Posterior cingulate gyrus (tissue), 11 donors: ENCODE data around the gene PLCB3.

ENCODE experiments used
- DNase-seq, 10 donors: peaks; one replicate each; pipeline versions ENCODE4 v3.0.0 to v3.0.0-alpha.2; 2020 to 2021; ENCODE audit warnings: mixed read lengths in 3 of 10
- intact Hi-C: fragments of 100-400 bp; cut with DNase I; formaldehyde crosslinking; loops from one replicate; pipeline ENCODE4 v1.15.1; 2023

The PLCB3 gene

GRCh38 chr11:64261556-64262080 lies 10.3 kb downstream of the PLCB3 start:
- DNase-seq = no peak
- intact Hi-C loops = no loop called here

- DNase-seq = no peak
- intact Hi-C loops = no loop called here
These were observed 11.1 kb downstream of the PLCB3 start for GRCh38 chr11:64262271-64263002.

GRCh38 chr11:64263021-64263946 lies 12.0 kb downstream of the PLCB3 start:
- intact Hi-C loops = no loop called here

DNA sequence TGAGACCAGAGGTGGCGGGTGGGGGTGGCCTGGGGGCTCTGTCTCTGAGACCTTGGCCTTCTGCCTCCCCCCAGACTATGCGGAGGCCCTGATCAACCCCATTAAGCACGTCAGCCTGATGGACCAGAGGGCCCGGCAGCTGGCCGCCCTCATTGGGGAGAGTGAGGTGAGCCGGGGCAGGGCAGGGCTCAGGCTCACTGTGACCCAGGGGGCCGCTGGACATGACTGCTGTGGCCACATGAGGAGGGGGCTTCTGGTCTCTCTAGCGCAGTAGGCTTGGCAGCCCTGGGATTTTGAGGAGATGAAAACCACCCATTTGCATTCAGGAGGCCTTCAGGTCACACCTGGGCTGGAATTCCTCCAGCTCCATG lies 12.6 kb downstream of the PLCB3 start:
- no peak for DNase-seq
- intact Hi-C loops = no loop called here

More at GRCh38 chr11:64263021-64263946, 12.0 kb downstream of the PLCB3 start:
- no peak for DNase-seq

DNA sequence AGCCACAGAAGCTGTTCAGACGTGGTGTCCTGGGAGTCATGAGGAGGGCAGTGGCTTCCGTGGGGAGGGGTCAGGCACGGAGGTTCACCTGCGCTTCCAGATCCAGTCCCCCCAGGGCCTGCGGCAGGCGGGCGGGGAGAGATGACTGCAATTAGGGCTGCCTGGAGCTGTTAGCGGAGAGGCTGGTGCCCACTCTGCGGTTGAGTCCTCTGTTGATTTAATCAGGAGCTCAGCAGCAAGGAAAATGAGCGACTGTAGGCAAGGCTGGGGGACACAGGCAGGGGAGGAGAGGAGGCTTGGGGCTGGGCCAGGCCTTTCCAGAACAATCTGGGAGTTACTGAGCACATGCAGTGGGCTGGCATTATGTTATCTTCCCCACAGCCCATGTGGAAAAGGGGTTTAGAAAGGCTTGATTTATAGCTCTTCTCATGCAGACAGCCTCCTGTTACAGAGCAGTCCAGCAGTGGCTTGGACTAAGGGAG lies 13.1 kb downstream of the PLCB3 start:
- intact Hi-C loops = no loop called here
- DNase-seq = no peak

DNA sequence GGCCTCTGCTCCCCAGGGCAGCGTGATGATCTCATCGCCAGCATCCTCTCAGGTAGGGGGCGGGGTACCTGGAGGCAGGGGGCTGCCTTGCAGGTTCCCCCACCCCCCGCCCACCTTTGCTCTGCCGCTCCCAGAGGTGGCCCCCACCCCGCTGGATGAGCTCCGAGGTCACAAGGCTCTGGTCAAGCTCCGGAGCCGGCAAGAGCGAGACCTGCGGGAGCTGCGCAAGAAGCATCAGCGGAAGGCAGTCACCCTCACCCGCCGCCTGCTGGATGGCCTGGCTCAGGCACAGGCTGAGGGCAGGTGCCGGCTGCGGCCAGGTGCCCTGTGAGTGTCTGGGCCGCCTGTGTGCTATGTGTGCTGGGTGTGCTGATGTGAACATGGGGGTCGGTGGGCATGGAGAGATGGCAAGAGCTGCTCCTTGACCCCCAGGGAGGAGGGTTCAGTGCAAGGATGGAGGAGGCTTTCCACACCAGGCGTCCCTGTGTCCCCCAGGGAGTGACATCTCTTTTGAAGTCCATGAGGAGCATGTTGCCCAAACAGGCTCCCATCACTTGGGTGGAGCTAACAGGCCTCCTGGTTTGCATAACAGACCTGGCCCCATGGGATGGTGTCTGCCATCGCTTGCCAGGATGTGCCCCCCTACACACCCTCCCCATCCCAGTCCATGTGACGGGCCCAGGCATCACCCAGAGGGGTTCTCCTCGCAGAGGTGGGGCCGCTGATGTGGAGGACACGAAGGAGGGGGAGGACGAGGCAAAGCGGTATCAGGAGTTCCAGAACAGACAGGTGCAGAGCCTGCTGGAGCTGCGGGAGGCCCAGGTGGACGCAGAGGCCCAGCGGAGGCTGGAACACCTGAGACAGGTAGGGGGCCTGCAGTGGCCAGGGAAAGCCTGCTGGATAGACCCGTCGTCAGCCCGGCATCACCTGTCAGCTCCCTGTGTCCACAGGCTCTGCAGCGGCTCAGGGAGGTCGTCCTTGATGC lies 14.1 kb downstream of the PLCB3 start:
- intact Hi-C loops = no loop called here
- no peak for DNase-seq

GRCh38 chr11:64266339-64266738 lies 15.0 kb downstream of the PLCB3 start:
- DNase-seq = no peak
- intact Hi-C loops = no loop called here

DNA sequence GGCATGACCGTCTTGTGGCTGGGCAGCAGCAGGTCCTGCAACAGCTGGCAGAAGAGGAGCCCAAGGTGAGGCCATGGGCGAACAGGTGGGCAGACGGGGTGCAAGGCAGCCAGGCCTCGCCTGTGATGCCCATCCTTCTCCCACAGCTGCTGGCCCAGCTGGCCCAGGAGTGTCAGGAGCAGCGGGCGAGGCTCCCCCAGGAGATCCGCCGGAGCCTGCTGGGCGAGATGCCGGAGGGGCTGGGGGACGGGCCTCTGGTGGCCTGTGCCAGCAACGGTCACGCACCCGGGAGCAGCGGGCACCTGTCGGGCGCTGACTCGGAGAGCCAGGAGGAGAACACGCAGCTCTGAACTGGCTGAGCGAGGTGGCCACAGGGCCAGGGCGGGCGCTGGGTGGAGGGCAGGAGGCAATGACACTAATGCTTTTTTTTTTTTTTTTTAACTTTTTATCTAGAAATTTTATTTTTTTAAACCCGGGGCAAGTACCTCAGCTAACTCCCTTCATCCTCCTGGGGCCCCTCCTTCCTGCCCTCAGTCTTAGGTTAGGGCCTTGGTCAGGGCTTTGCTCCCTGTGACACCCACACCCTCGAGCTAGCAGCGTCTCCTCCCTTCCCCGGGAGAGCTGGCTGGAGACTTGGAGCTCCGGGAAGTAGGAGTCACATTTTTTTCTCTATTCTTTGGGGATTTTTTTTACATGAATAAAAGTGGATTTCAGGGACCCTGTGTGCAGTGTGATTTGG lies 16.0 kb downstream of the PLCB3 start:
- no peak for DNase-seq
- intact Hi-C loops = no loop called here

- DNase-seq = peak in 1 of 10 donors; percentile 71
- intact Hi-C loops = no loop called here
These were observed 16.9 kb downstream of the PLCB3 start for GRCh38 chr11:64268025-64268892.

DNA sequence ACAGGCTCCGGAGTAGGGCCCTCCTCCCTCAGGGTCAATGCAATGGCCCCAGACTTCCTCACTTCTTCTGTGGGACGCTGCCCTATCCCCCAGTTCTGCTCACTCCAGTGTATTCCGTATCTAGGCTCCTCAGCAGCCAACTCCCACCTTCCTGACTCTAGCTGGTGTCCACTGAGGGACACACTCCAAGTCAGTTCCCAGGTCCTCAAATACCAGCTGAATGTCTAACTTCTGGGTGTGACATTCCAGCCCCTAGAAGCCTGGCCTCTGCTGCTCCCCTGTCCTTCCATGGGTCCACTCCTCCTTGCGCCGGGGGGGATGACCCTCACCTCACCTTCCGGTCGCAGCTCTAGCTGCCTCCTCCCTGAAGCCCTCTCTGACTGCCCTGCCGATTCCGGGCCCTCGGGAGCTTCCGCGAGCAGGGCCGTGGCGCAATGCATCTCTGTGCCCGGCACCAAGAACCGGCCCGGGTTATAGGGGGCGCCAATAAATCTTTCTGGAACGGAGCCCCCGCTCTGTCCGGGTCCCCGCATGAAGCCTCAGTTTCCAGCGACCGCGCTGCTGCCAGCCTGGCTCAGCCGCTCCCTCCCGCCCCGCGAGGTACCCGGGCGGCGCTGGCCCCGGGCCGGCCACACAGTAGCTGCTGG lies 17.7 kb downstream of the PLCB3 start:
- DNase-seq = peak in 2 of 10 donors; percentile 47 to 93

DNA sequence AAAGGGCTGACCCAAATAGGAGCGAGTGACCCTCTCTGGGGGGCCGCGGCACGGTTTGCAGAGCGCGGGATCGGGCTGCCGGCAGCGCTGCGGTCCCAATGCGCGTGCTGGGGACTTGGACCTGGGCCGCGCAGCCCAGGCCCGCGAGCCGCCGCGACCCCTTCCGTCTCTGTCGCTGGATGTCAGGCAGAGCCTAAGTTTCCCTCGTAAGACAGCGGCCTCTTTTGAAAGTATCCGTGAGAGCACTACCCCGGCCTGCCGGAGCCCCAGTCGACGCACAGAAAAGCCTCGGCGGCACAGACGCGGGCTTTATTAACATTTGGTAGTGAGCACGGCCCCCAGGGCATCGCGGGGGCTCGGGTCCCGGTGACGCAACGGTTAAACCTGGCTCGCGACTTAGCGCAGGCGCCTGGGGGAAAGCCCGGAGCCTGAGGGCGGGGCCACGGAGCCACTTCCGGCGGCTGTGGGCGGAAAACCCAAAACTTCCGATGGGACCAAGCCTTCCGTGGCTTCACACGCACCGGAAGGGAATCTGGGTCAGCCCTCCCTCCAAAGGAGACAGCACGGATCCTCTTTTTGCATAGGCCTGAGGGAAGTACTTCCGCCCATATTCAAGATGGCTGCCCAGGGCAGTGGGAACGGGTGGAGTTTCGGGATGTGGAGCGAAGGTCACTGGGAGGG lies 18.4 kb downstream of the PLCB3 start:
- DNase-seq = peak; percentile 97 to 100 (median 99)
- intact Hi-C loops = loop anchor here (1.0 to 2.0 kb wide), 2 partner anchors 16 to 31 kb away; partner anchors contain the start of genes CATSPERZ and GPR137

More for the DNA sequence above, 17.7 kb downstream of the PLCB3 start:
- intact Hi-C loops = no loop called here

DNA sequence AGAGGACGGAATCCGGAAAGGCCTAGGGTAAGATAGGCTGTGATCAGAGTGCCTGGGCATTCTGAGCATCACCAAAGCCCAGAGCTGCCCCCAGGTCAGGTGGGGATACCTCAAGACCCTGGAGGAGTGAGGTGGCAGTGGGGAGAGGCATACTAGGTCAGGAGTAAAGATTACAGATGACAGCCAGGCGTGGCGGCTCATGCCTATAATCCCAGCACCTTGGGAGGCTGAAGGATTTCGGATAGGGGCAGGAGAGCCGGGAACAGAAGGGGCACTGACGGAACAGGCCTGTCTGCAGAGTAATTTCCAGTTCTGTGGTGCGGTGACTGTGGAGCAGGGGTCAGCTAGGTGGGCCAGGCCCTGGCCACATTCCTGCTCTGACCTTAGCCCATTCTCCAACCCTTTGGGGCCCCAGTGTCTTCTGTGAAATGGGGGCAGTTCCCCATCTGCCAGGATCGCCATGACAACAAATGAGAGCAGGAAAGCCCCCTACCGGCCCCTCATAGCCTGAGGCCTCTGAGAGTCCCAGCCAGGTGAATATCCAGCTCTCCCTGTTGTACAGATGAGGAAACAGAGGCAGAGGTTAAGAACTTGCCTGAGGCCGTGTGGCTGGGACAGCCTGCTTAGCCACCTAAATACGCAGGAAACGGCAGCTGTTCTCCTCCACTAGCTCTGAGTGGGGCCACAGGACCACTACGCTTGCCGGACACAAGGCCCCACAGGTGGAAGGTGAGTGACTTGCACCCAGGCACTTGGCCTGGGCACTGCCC lies 23.9 kb downstream of the PLCB3 start:
- no peak for DNase-seq
- intact Hi-C loops = no loop called here

- intact Hi-C loops = no loop called here
- no peak for DNase-seq
These were observed 24.5 kb downstream of the PLCB3 start for GRCh38 chr11:64275841-64276240.

GRCh38 chr11:64276653-64277431 lies 25.5 kb downstream of the PLCB3 start:
- intact Hi-C loops = no loop called here
- DNase-seq = peak in 1 of 10 donors; percentile 91

DNA sequence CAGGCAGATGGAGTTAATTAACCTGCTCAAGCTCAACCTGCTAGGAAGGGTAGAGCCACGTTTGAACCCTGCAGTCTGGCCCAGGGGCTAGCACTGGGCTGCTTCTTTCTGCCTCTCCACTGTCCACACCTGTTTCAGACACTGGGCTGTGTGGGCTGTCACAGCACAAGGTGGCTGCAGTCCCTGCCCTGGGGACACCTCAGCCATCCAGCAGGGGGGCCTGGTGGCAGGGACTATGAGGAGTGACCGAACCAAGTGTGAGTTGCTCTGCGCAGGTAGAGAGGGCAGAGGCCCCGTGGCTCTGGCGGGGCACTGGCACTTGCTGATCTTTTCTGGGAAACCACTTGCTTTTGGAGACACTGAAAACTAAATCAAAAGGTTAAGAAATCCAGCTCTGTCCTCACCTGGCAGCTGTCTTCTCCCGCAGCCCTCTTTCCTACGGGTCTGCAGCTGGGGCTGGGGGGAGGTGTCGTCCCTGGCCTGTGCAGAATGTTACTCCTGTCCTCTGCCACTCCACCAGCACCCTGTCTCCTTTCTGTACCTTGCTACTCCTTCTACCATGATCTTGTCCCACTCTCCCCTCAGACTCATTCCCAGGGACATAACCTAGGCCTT lies 27.4 kb downstream of the PLCB3 start:
- DNase-seq = no peak
- intact Hi-C loops = no loop called here
